Activated CD8-positive, alpha-beta memory T cell treated with anti-CD3 and anti-CD28 coated beads for 48 hours (primary cell): Measurements from ENCODE around the gene CCL4.
"Not testable (repeated sequence)": the region's sequence is repeated elsewhere in the genome, so short reads cannot be mapped to it uniquely, and the experiment has no call there.

Experiments
- DNase-seq, 3 experiments: peaks; one replicate each; pipeline ENCODE4 v3.0.0-alpha.2; 2020; ENCODE audit warnings: low read depth in 2 of 3, low spot score in 2 of 3

Gene CCL4

GRCh38 chr17:36087897-36088572 lies 15.6 kb upstream of the CCL4 start:
- DNase-seq, result not testable (repeated sequence)

GRCh38 chr17:36088670-36089338 lies 14.8 kb upstream of the CCL4 start:
- DNase-seq, result no peak

GRCh38 chr17:36089339-36089865 lies 14.2 kb upstream of the CCL4 start:
- no peak for DNase-seq

- no peak for DNase-seq
Measured at GRCh38 chr17:36089888-36090836, 13.5 kb upstream of the CCL4 start, which contains the start of gene CCL3. TSS of gene CCL3 (minus strand) at chr17:36090143. CDS start at chr17:36090058, 85 bp downstream.

GRCh38 chr17:36092230-36092629 lies 11.4 kb upstream of the CCL4 start:
- DNase-seq, result no peak

- DNase-seq, result not testable (repeated sequence)
Measured at GRCh38 chr17:36092715-36093114, 10.9 kb upstream of the CCL4 start.

- no peak for DNase-seq
Measured at GRCh38 chr17:36094232-36094631, 9.4 kb upstream of the CCL4 start.

- no peak for DNase-seq
Measured at GRCh38 chr17:36094746-36095145, 8.9 kb upstream of the CCL4 start.

GRCh38 chr17:36095992-36096391 lies 7.6 kb upstream of the CCL4 start:
- no peak for DNase-seq

GRCh38 chr17:36099004-36099403 lies 4.6 kb upstream of the CCL4 start:
- not testable (repeated sequence) for DNase-seq

- not testable (repeated sequence) for DNase-seq
Measured at GRCh38 chr17:36104246-36104645, 619 bp downstream of the CCL4 start.

- no peak for DNase-seq
Measured at GRCh38 chr17:36104701-36105181, 1.1 kb downstream of the CCL4 start.

GRCh38 chr17:36105781-36106492 lies 2.3 kb downstream of the CCL4 start:
- no peak for DNase-seq

- DNase-seq, result no peak
Measured at GRCh38 chr17:36106493-36106835, 2.8 kb downstream of the CCL4 start.

- no peak for DNase-seq
Measured at GRCh38 chr17:36107660-36108059, 4.0 kb downstream of the CCL4 start.

GRCh38 chr17:36108265-36108664 lies 4.6 kb downstream of the CCL4 start:
- not testable (repeated sequence) for DNase-seq

- no peak for DNase-seq
Measured at GRCh38 chr17:36111068-36111490, 7.5 kb downstream of the CCL4 start.

- DNase-seq, result no peak
Measured at GRCh38 chr17:36112572-36112971, 8.9 kb downstream of the CCL4 start.

GRCh38 chr17:36113131-36113530 lies 9.5 kb downstream of the CCL4 start:
- not testable (repeated sequence) for DNase-seq

GRCh38 chr17:36114971-36115648 lies 11.5 kb downstream of the CCL4 start:
- DNase-seq, result not testable (repeated sequence)
